HUES48 (cell line): ENCODE results near the gene ARNT2.

ENCODE experiments used
- H3K27ac ChIP-seq: one replicate; pipeline ENCODE4 v1.7.0; 2013; ENCODE audit warnings: low read depth, low read length, inconsistent platforms
- H3K27me3 ChIP-seq: 2 replicates; pipeline ENCODE4 v1.6.1; 2013; ENCODE audit warnings: mild to moderate bottlenecking, low read length; ENCODE audit not compliant: control insufficient read depth, insufficient read depth
- H3K36me3 ChIP-seq: 2 replicates; pipeline ENCODE4 v1.6.1; 2013; ENCODE audit warnings: low read length; ENCODE audit not compliant: control insufficient read depth, insufficient read depth
- H3K4me1 ChIP-seq: 2 replicates; pipeline ENCODE4 v1.6.1; 2013; ENCODE audit warnings: mild to moderate bottlenecking, low read length; ENCODE audit not compliant: control insufficient read depth, insufficient read depth
- H3K4me3 ChIP-seq: 2 replicates; pipeline ENCODE4 v1.5.1; 2013; ENCODE audit warnings: mild to moderate bottlenecking, low read depth, low read length
- H3K9ac ChIP-seq: 2 replicates; pipeline ENCODE4 v1.6.1; 2013; ENCODE audit warnings: mild to moderate bottlenecking, low read depth, low read length, moderate library complexity
- H3K9me3 ChIP-seq: 2 replicates; pipeline ENCODE4 v1.6.1; 2013; ENCODE audit warnings: low read length; ENCODE audit not compliant: control insufficient read depth, insufficient read depth

ARNT2 gene

DNA sequence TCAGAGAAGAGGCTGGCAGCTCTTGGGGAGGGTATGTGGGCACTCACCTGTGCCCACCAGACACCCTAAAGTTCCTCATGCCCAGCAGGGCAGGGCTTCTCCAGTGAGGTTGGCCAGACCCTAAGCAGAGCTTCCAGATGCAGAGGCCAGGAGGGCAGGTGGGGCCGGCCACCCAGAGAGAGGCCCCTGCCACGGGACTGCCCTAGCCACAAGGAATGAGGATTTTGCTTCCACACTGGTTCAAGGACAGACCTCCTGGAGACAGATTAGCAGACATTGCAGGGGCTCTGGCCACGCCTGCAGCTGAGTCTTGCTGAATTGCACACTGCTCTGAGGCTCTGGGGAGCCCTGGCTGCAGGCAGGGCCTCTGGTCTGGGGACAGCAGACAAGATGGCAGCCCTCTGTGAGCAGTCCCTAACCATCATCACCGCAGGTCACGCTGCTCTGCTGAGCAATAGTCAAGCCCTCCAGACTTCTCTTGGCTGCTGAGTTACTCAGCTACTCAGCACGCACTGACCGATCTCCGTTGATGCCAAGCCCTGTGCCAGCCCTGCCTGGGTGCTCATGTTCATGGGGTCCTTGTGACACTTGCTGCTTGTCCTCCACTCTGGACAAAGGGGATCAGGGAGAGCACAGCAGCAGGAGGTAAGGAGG, 173.5 kb downstream of the ARNT2 start:
- Histone ChIP-seq H3K36me3 (no peaks in the 10 kb centered on the region; the same call in 1 of the 2 replicates), H3K27me3 (no peaks in the 10 kb centered on the region), H3K4me1 (no peaks in the 10 kb centered on the region; the same call in 1 of the 2 replicates), H3K9ac (no peak overlapping the region), H3K4me3 (no peak overlapping the region), H3K27ac (no peak overlapping the region), H3K9me3 (no peaks in the 10 kb centered on the region)

DNA sequence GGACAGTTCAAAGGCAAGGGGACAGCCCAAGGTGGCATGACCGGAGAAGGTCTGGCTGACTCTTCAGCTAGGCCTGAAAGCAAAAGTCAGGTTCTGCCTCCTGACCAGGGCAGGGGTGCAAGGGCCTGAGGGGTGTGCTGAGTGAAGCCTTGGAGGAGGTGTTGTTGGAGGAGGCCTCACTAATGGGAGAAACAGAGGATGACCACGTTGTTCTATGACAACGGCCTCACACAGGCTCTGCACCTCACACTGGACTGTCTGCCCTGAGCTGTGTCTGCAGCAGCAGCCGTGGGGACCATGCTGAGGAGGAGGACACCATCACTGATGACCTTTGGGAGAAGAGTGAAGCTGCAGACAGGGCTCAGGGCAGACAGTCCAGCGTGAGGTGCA, 174.0 kb downstream of the ARNT2 start:
- no peak overlapping the region for H3K4me3 ChIP-seq
- no peak overlapping the region for H3K27ac ChIP-seq
- H3K27me3 ChIP-seq = no peaks in the 10 kb centered on the region
- no peaks in the 10 kb centered on the region; the same call in 1 of the 2 replicates for H3K4me1 ChIP-seq
- no peaks in the 10 kb centered on the region; the same call in 1 of the 2 replicates for H3K36me3 ChIP-seq
- H3K9me3 ChIP-seq = no peaks in the 10 kb centered on the region
- H3K9ac ChIP-seq = no peak overlapping the region

- no peak overlapping the region for H3K27ac ChIP-seq
- no peaks in the 10 kb centered on the region; the same call in 1 of the 2 replicates for H3K36me3 ChIP-seq
- no peaks in the 10 kb centered on the region for H3K27me3 ChIP-seq
- no peaks in the 10 kb centered on the region; the same call in 1 of the 2 replicates for H3K4me1 ChIP-seq
- no peak overlapping the region for H3K9ac ChIP-seq
- no peaks in the 10 kb centered on the region for H3K9me3 ChIP-seq
- H3K4me3 ChIP-seq = no peak overlapping the region
These were observed 174.7 kb downstream of the ARNT2 start for GRCh38 chr15:80578871-80579270.

DNA sequence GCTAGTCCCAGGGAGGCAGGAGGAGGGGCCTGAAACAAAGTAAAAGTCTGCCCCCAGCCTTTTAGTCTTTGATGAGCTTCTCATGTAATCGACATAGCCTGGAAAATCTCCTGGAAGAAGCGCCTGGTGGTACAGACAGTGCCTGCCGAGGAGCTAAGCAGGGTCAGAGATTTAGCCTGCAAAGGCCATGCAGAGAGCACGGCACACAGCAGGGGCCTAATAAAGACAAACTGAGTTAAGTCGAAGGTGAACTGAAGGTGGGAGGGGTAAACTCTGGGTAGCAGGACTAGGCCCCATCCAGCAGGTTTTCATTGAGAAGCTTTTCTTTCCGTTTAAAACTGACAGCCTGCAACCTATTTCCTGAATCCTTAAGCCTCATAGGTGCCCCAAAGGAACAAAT, 175.4 kb downstream of the ARNT2 start:
- H3K27ac ChIP-seq = no peak overlapping the region
- H3K4me1 ChIP-seq = no peaks in the 10 kb centered on the region

GRCh38 chr15:80580106-80580505, 175.9 kb downstream of the ARNT2 start:
- no peaks in the 10 kb centered on the region; the same call in 1 of the 2 replicates for H3K36me3 ChIP-seq
- H3K4me3 ChIP-seq = no peak overlapping the region
- no peaks in the 10 kb centered on the region for H3K9me3 ChIP-seq
- H3K27ac ChIP-seq = no peak overlapping the region
- H3K27me3 ChIP-seq = no peaks in the 10 kb centered on the region
- no peak overlapping the region for H3K9ac ChIP-seq
- H3K4me1 ChIP-seq = no peaks in the 10 kb centered on the region

More for the DNA sequence above, 175.4 kb downstream of the ARNT2 start:
- Histone ChIP-seq H3K36me3 (no peaks in the 10 kb centered on the region; the same call in 1 of the 2 replicates), H3K27me3 (no peaks in the 10 kb centered on the region), H3K4me3 (no peak overlapping the region), H3K9me3 (no peaks in the 10 kb centered on the region), H3K9ac (no peak overlapping the region)

GRCh38 chr15:80580536-80581260, 176.5 kb downstream of the ARNT2 start:
- no peaks in the 10 kb centered on the region for H3K4me1 ChIP-seq
- no peaks in the 10 kb centered on the region; the same call in 1 of the 2 replicates for H3K36me3 ChIP-seq
- H3K9ac ChIP-seq = no peak overlapping the region
- H3K27me3 ChIP-seq = no peaks in the 10 kb centered on the region
- no peaks in the 10 kb centered on the region for H3K9me3 ChIP-seq
- H3K4me3 ChIP-seq = no peak overlapping the region
- H3K27ac ChIP-seq = no peak overlapping the region

GRCh38 chr15:80581976-80582375, 177.8 kb downstream of the ARNT2 start:
- Histone ChIP-seq H3K4me1 (peaks cover 7% of the 10 kb centered on the region), H3K4me3 (no peak overlapping the region), H3K9me3 (no peaks in the 10 kb centered on the region), H3K27ac (no peak overlapping the region), H3K27me3 (no peaks in the 10 kb centered on the region), H3K36me3 (no peaks in the 10 kb centered on the region; the same call in 1 of the 2 replicates), H3K9ac (no peak overlapping the region)

DNA sequence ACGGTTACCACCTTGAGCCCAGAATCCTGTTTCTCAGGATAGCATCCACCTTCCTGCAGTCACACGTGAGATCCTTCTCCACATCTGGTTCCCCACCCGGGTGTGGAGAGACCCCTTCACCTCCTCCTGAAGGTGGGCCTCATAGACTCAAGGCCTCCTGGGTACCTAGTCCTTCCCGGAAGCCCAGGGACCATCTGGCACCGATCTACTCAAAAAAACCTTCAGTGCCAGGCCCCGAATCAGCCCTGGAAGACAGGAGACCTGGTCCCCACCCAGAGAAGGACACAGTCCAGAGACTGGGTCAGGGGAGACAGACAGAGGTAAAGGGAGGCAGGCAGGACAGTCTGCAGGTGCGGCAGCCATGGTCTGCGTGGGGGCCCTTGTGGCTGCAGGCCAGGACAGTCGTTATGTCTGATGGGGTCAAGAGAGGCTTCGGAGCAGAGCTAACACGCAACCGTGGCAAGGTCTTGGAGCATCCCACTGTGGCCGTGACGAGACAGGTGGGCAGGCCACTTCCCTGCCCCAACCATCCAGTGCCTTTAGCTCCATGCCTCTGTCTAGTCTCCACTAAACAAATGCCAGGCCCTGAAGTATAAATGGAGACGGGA, 178.7 kb downstream of the ARNT2 start:
- H3K9ac ChIP-seq = no peak overlapping the region
- H3K9me3 ChIP-seq = no peaks in the 10 kb centered on the region
- H3K4me1 ChIP-seq = peaks cover 17% of the 10 kb centered on the region
- no peak overlapping the region for H3K27ac ChIP-seq
- no peaks in the 10 kb centered on the region for H3K36me3 ChIP-seq
- H3K4me3 ChIP-seq = no peak overlapping the region
- H3K27me3 ChIP-seq = no peaks in the 10 kb centered on the region

- Histone ChIP-seq H3K9ac (no peak overlapping the region), H3K4me3 (no peak overlapping the region), H3K27ac (no peak overlapping the region), H3K36me3 (no peaks in the 10 kb centered on the region), H3K27me3 (no peaks in the 10 kb centered on the region), H3K4me1 (peaks cover 17% of the 10 kb centered on the region), H3K9me3 (no peaks in the 10 kb centered on the region)
These were observed 180.4 kb downstream of the ARNT2 start for GRCh38 chr15:80584561-80584964.

DNA sequence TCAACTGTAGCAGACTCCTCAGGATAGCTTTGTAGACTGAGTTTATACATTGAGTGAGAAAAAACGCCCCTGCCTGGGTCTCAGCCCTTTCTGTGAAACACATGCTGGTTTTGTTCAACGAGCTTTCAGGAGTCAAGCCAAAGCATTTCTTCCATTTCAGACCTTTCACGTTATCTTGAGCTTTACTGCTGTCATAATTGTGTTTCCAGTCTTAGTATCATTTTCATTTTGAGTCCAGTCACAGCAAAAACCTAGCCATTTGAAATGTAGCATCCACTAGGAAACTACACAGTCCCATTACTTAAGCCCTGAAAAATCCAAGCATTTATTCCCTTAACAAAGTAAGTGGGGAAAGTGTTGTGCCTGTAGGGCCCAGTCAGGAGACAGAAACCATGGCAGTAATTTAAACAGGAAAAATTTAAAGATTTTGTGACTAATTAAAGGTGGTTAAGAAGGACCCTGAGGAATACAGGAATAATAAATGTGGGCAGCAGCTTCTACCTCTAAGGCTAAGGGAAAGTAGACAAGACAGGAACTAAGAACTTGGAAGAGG, 180.9 kb downstream of the ARNT2 start:
- Histone ChIP-seq H3K27ac (no peak overlapping the region), H3K9ac (no peak overlapping the region), H3K4me1 (peaks cover 17% of the 10 kb centered on the region), H3K9me3 (no peaks in the 10 kb centered on the region), H3K36me3 (no peaks in the 10 kb centered on the region), H3K27me3 (no peaks in the 10 kb centered on the region), H3K4me3 (no peak overlapping the region)
